ENCODE data around the gene BGN.

The BGN gene

GRCh38 chrX:153462291-153462690 is 32.5 kb upstream of the BGN start:
- no peak for DNase-seq

- no peak for DNase-seq
Measured at GRCh38 chrX:153463031-153463430, 31.7 kb upstream of the BGN start.

GRCh38 chrX:153463556-153463955 is 31.2 kb upstream of the BGN start:
- no peak for DNase-seq

GRCh38 chrX:153464116-153464515 is 30.7 kb upstream of the BGN start:
- no peak for DNase-seq

- DNase-seq, result no peak
Measured at GRCh38 chrX:153465691-153466380, 28.9 kb upstream of the BGN start.

- no peak for DNase-seq
Measured at GRCh38 chrX:153468008-153468580, 26.7 kb upstream of the BGN start.

GRCh38 chrX:153469811-153470410 is 24.9 kb upstream of the BGN start:
- DNase-seq, result no peak

GRCh38 chrX:153470411-153471363 is 24.1 kb upstream of the BGN start, which contains the start of gene HAUS7:
Gene HAUS7 (minus strand): TSS chrX:153470576. CDS start chrX:153470557, 19 bp downstream.
- peak; percentile 81 to 84 for DNase-seq

- no peak for DNase-seq
Measured at GRCh38 chrX:153471663-153472280, 23.0 kb upstream of the BGN start.

GRCh38 chrX:153473126-153473525 is 21.7 kb upstream of the BGN start:
- DNase-seq, result no peak

- no peak for DNase-seq
Measured at GRCh38 chrX:153474266-153474665, 20.5 kb upstream of the BGN start.

GRCh38 chrX:153474718-153475117 is 20.1 kb upstream of the BGN start:
- DNase-seq, result peak; percentile 45 to 61

GRCh38 chrX:153475271-153475670 is 19.5 kb upstream of the BGN start:
- DNase-seq, result no peak

- DNase-seq, result no peak
Measured at GRCh38 chrX:153475751-153476281, 19.0 kb upstream of the BGN start.

GRCh38 chrX:153476666-153477363 is 18.0 kb upstream of the BGN start:
- no peak for DNase-seq

GRCh38 chrX:153477364-153477857 is 17.4 kb upstream of the BGN start:
- no peak for DNase-seq

- no peak for DNase-seq
Measured at GRCh38 chrX:153477901-153478300, 16.9 kb upstream of the BGN start.

- DNase-seq, result no peak
Measured at GRCh38 chrX:153478746-153479145, 16.0 kb upstream of the BGN start.

- no peak for DNase-seq
Measured at GRCh38 chrX:153481043-153481442, 13.7 kb upstream of the BGN start.

- no peak for DNase-seq
Measured at GRCh38 chrX:153482376-153483015, 12.3 kb upstream of the BGN start.
